Thymus (tissue), 11 donors: ENCODE data around the gene TNRC18. TPM values are rescaled to one million over a fixed set of nuclear protein-coding genes. Genes with fewer than 3 reads are reported as not detected.

Source experiments
- DNase-seq, 9 donors: peaks; one replicate each; pipeline ENCODE4 v3.0.0-alpha.2; 2013; ENCODE audit warnings: low spot score in 9 of 9, low read depth in 6 of 9, missing footprints in 1 of 9
- H3K27ac ChIP-seq, 2 donors: one replicate each; pipeline ENCODE4 v1.5.1; 2013; ENCODE audit warnings: control low read depth in 1 of 2, low read depth in 1 of 2, low read length in 1 of 2, mild to moderate bottlenecking in 1 of 2, moderate library complexity in 1 of 2
- H3K27me3 ChIP-seq, 2 donors: one replicate each; pipeline ENCODE4 v1.5.1; 2013; ENCODE audit warnings: low read length in 1 of 2; ENCODE audit not compliant: control insufficient read depth in 2 of 2, insufficient read depth in 1 of 2
- H3K36me3 ChIP-seq, 2 donors: one replicate each; pipeline ENCODE4 v1.5.1; 2013; ENCODE audit warnings: low read length in 1 of 2, mild to moderate bottlenecking in 1 of 2, moderate library complexity in 1 of 2; ENCODE audit not compliant: control insufficient read depth in 2 of 2, insufficient read depth in 2 of 2
- H3K4me1 ChIP-seq, 2 donors: one replicate each; pipeline ENCODE4 v1.5.1; 2013; ENCODE audit warnings: low read length in 2 of 2; ENCODE audit not compliant: control insufficient read depth in 2 of 2, insufficient read depth in 2 of 2
- H3K4me3 ChIP-seq, 2 donors: one replicate each; pipeline ENCODE4 v1.5.1; 2013; ENCODE audit warnings: low read length in 2 of 2, control low read depth in 1 of 2, mild to moderate bottlenecking in 1 of 2
- H3K9me3 ChIP-seq, 2 donors: one replicate each; pipeline ENCODE4 v1.5.1; 2013; ENCODE audit warnings: low read length in 1 of 2, mild to moderate bottlenecking in 1 of 2; ENCODE audit not compliant: control insufficient read depth in 2 of 2, insufficient read depth in 1 of 2
- WGBS: extraction: QIAGEN DNeasy Blood & Tissue Kit; methylation state at CpG from one replicate; pipeline ENCODE4 v1.1.7; 2013; 5-methylcytosine and 5-hydroxymethylcytosine counted together
- polyA plus RNA-seq: library from polyadenylated mRNA; stranded (reverse); fragments of 200-250 nt; gene quantifications from one replicate; pipeline ENCODE4 v1.2.3, GENCODE V29; 2013
- total RNA-seq: library from RNA; stranded (reverse); fragments of 120-200 nt; gene quantifications from one replicate; pipeline ENCODE4 v1.2.4, GENCODE V29; 2013
- donor health status: healthy.

TNRC18 gene
- total and polyA plus RNA-seq, 2 donors, result 8.5 to 26.2 TPM

DNA sequence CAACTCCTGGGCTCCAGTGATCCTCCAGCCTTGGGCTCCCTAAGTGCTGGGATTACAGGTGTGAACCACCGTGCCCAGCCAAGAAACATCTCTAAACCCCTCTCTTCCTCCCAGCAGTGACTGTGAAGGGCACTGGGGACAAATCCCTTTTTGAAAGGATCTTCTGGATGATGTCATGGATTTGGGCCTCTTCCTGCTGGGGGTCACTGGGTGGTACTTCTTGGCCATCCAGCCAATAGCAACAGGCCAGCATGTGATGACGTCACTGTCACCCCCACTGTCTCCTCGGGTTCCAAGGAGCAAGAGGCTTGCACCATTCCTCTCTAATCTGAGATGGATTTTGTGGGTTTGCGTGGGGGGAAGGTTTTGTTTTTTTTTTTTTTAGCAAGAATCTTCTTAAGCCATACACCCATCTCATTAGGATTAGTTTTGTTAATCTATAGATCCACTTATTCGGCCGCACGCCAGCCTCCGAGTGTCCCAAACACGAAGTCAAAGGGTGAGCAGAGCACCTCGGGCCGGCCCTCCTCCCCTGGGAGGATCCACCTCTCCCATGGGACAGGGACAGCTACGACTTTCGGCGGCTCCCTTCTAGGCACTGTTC, 29.4 kb upstream of the TNRC18 start:
- Histone ChIP-seq H3K27me3 (peaks cover 0 to 18% of the 10 kb centered on the region in 2 donors), H3K27ac (no peak overlapping the region), H3K9me3 (no peaks in the 10 kb centered on the region), H3K4me3 (no peak overlapping the region), H3K36me3 (no peaks in the 10 kb centered on the region), H3K4me1 (peaks cover 8 to 51% of the 10 kb centered on the region in 2 donors)
- no peak for DNase-seq
- 89% methylated on average over 14 of the region's 14 CpGs for WGBS

DNA sequence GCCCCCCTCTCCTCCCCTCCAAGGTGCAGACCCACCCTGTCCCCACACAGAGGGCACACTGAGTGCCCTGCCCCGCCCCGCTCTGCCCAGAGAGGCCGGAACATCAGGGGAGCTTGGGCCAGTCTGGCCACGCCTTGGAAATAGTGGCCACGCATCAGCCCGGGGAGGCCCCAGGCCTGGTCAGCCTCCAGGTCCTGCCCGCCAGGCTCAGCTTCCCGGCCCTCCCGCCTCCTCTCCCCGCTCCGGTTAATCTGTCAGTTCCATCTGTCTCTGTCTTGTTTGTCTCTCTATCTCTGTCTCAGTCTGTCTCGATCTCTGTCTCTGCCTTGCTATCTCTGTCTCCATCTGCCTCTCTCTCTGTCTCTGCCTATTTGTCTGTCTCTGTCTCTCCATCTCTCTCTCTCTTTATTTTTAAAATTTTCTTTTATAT, 28.9 kb upstream of the TNRC18 start:
- DNase-seq, result no peak
- 92% methylated on average over 12 of the region's 12 CpGs for WGBS
- Histone ChIP-seq H3K4me3 (no peak overlapping the region), H3K9me3 (no peaks in the 10 kb centered on the region), H3K27me3 (peaks cover 0 to 18% of the 10 kb centered on the region in 2 donors), H3K4me1 (peaks cover 8 to 46% of the 10 kb centered on the region in 2 donors), H3K27ac (no peak overlapping the region), H3K36me3 (no peaks in the 10 kb centered on the region)

DNA sequence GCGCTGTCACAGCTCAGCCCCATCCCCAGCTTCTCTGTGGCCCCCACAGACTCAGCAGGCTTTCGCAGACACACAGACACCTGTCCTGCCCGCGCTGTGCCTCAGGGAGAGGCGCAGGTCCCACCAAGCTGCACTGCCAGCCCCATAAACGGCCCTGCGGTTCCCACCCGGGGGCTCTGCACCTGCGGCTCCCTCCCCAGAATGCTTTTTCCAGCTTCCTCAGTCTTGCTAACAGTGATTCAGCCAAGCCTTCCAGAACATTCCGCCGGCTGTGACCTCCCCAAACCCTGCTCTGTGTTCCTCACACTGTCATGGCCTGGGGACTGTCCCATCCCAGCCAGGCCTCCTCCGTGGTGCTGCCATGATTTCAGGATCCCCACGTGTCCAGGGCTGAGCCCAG, 27.8 kb upstream of the TNRC18 start:
- whole genome bisulfite sequencing, result 22% methylated on average over 13 of the region's 13 CpGs
- Histone ChIP-seq H3K9me3 (no peaks in the 10 kb centered on the region), H3K4me1 (peaks cover 8 to 44% of the 10 kb centered on the region in 2 donors), H3K4me3 (no peak overlapping the region), H3K36me3 (no peaks in the 10 kb centered on the region), H3K27me3 (peaks cover 0 to 16% of the 10 kb centered on the region in 2 donors), H3K27ac (peak overlapping the region in 1 of 2 donors; percentile 67)
- DNase-seq, result peak in 2 of 9 donors; percentile 44 to 59

DNA sequence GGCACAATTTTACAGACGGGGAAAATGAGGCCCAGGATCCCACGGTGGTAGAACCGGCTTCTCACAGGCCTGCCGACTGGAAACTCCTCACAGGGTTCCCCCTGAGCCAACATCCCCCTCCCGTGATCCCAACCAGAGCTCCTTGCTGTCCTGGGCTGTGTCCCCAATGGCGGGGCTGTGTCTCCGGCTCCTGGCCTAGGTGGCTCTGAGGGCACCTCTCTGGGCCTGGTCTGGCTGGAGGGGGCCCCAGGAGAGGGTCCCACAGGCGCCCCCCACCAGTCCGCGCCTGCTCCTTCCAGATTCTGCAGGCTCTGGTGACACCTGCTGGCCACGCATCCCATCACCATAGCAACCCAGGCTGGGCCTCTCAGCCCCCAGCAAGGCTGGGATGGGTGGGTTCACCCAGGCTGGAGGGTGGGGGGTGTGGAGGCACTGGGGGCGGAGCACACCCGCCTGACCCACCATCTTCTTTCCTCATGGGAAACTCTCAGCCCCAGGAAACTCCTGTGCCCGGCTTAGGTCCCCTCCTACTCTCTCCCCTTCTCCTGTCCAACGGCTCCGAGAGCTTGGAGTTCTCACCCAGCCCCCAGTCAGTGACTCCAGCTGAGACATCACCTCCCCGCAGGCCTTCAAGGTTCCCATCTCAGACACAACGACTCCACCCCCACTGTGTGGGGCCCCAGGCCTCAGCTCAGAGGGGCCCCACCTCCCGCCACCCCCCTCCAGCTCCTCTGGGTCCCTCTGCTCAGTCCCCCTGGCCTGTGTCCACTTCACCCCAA, 27.1 kb upstream of the TNRC18 start:
- Histone ChIP-seq H3K4me3 (no peak overlapping the region), H3K4me1 (peaks cover 8 to 42% of the 10 kb centered on the region in 2 donors), H3K27ac (peak overlapping the region in 1 of 2 donors; percentile 53), H3K27me3 (peaks cover 0 to 10% of the 10 kb centered on the region in 2 donors), H3K36me3 (no peaks in the 10 kb centered on the region), H3K9me3 (no peaks in the 10 kb centered on the region)
- 19% methylated on average over 19 of the region's 19 CpGs for WGBS
- DNase-seq, result peak in 5 of 9 donors; percentile 48 to 79 (median 63)

DNA sequence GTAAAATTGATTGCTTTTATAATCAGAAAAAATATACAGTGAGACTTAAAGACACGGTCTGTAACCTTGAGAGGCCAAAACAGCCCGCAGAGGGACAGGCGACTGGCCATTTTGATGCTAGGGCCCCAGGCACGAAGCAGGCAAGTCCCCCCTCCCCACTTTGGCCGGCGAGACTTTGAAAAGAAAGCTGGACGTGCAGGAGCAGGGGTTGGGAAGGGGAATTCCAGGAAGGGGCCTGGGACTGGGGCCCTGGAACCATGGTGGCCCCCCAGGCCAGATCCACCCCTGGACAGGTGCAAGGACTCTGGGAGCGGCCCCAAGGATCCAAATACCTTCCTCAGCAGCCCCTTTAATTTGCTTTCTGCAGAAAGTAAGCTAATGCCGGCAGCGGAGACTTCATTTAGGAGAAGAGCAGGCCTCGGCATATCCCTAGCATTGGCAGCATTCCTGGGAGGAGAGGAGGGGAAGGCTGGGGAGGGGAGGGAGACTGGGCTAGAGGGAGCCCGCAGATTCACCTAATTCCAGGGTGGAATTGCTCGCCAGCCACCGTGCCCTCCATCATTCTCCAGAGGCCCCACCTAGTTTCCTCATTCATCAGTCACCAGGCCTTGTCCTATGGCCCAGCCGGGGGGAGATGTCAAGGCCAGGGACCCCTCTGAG, 24.9 kb upstream of the TNRC18 start:
- Histone ChIP-seq H3K36me3 (no peaks in the 10 kb centered on the region), H3K27ac (no peak overlapping the region), H3K9me3 (no peaks in the 10 kb centered on the region), H3K27me3 (no peaks in the 10 kb centered on the region), H3K4me1 (peaks cover 8 to 39% of the 10 kb centered on the region in 2 donors), H3K4me3 (no peak overlapping the region)
- no peak for DNase-seq
- WGBS, result 91% methylated on average over 15 of the region's 15 CpGs

DNA sequence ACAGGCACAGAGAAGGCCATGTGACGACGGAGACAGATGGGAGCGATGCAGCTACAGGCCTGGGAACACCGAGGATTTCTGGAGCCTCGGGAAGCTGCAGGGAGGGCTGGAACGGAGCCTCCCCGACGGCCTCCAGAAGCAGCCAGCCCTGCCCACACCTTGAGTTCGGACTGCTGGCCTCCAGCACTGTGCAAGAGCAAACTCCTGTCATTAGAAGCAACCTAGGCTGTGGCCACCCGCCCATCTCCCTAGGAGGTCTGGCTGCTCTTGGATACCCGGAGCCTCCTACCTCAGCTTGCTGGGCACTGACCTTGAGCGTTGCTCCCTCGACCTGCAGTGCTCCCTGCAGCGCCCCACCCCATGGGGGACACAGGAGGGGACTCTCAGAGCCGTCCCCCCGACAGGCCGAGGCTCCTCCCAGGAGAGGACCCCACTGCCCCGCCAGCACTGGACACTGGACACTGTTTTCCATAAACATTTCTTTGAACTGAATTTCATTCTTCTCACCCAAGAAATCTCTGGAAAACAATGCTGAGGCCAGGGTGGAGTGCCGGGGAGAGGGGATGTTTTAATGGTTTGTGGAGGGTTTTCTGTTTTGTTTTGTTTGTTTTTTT, 22.5 kb upstream of the TNRC18 start:
- Histone ChIP-seq H3K9me3 (no peaks in the 10 kb centered on the region), H3K27me3 (no peaks in the 10 kb centered on the region), H3K4me3 (no peak overlapping the region), H3K4me1 (peaks cover 4 to 28% of the 10 kb centered on the region in 2 donors), H3K36me3 (no peaks in the 10 kb centered on the region), H3K27ac (no peak overlapping the region)
- 93% methylated on average over 19 of the region's 19 CpGs for WGBS
- DNase-seq, result no peak

DNA sequence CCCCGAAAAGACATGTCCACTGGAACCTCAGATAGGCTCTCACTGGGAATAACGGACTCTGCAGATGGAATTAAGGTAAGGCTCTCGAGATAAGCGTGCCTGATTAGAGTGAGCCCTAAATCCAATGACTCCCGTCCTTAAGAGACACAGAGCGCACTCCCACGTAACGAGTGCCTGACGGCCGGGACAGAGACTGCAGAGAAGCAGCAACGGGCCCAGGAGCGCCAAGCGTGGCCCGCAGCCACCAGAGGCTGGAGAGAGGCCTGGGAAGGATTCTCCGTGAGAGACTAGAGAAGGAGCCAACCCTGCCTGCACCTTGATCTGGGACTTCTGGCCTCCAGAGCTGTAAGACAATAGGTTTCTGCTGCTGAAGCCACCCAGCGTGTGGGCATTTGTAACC, 20.0 kb upstream of the TNRC18 start:
- no peak overlapping the region for H3K4me3 ChIP-seq
- H3K36me3 ChIP-seq, result no peaks in the 10 kb centered on the region
- H3K27ac ChIP-seq, result no peak overlapping the region
- DNase-seq, result no peak
- no peaks in the 10 kb centered on the region for H3K9me3 ChIP-seq
- 93% methylated on average over 16 of the region's 16 CpGs for WGBS
- H3K27me3 ChIP-seq, result no peaks in the 10 kb centered on the region
- peaks cover 0 to 17% of the 10 kb centered on the region in 2 donors for H3K4me1 ChIP-seq

DNA sequence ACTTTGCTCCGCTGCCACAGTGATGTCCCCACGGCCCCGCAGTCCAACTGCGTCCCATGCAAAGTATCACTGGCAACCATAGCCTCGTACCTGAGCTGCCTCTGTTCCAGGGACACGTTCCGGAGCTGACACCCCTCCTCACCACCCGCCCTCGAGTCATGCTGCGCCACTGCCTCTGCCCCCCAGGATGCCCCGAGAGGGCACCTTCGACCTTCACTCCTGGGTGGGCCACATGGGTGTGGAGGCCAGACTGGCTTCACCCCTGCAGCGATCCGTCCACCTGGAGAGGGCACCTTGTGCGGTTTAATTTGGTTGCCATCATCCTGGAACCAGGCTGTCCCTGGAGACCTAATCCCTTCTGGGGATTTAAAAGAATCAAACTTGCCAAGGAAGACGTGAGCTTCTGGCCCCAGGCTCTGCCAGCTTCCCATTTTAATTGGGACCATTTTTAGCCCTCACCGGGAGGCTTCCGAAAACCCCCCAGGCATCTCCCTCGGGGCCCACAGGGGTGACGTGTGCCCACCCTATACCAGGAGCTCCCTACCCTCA, 19.2 kb upstream of the TNRC18 start:
- Histone ChIP-seq H3K27ac (no peak overlapping the region), H3K4me1 (peaks cover 0 to 14% of the 10 kb centered on the region in 2 donors), H3K9me3 (peaks cover 1 to 2% of the 10 kb centered on the region in 2 donors), H3K36me3 (no peaks in the 10 kb centered on the region), H3K27me3 (no peaks in the 10 kb centered on the region), H3K4me3 (no peak overlapping the region)
- whole genome bisulfite sequencing, result 96% methylated on average over 20 of the region's 20 CpGs
- no peak for DNase-seq
